GM21360 (cell line): ENCODE results near the gene TOPORS.

Experiments used
- ATAC-seq: cut with Tn5 transposase; IDR thresholded peaks from one replicate; pipeline ENCODE4 v1.9.1; 2021; ENCODE audit warnings: mild to moderate bottlenecking, moderate library complexity; ENCODE audit not compliant: unreplicated experiment

The TOPORS gene

DNA sequence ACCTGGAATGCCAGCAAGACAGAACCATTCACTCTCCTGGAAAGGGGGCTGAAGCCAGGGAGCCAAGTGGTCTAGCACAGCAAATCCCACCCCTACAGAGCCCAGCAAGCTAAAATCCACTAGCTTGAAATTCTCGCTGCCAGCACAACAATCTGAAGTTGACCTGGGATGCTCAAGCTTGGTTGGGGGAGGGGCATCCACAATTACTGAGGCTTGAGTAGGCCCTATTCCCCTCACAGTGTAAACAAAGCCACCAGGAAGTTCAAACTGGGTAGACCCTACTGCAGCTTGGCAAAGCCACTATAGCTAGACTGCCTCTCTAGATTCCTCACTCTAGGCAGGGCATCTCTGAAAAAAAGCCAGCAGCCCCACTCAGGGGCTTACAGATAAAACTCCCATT lies 43.7 kb downstream of the TOPORS start:
- ATAC-seq, result no peak

DNA sequence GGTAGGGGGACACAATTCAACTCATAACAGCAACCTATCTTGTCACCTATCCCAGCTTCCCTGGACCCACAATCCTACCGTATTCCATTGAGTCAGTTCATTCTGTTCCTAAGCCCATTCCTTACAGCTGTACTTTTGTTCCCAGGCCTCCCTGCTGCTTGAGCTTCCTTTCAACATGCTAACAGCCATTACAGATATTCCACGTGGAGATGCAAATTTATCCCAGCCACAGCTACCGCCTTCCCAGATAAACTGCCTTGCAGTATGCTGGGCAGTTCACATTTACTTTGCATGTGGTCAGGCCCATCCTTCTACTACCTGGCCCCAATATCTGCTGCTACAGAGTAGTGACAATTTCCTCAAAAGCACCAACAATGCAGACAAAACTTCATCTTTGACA lies 49.4 kb downstream of the TOPORS start:
- ATAC-seq, result no peak

DNA sequence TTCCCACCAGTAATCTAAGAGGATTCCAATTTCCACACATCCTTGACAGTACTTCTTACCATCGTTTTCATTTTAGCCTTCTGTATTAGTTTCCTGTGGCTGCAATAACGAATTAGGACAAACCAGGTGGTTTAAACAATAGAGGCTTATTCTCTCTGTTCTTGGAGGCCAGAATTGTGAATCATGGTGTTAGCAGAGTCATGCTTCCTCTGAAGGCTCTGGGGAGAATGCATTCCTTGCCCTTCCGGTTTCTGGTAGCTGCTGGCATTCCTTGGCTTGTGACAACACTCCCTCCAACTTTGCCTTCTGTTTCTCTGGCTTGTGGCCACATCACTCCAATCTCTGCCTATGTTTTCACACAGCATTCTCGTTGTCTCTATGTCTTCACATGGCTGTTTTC lies 49.9 kb downstream of the TOPORS start:
- no peak for ATAC-seq

DNA sequence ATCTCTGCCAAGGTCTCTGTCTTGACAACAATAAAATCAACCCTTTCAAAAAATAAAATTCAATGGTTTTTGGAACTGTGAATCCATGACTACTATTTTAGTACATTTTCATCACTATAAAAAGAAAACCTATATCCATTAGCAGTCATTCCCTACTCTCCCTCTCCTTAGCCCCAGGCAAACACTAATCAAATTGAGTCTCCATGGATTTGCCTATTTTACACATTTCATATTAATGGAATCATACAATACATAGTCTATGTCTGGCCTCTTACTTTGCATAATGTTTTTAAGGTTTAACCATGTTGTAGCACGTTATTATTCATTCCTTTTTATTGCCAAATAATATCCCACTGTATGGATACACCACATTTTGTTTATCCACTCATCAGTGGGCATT lies 50.5 kb downstream of the TOPORS start:
- no peak for ATAC-seq

DNA sequence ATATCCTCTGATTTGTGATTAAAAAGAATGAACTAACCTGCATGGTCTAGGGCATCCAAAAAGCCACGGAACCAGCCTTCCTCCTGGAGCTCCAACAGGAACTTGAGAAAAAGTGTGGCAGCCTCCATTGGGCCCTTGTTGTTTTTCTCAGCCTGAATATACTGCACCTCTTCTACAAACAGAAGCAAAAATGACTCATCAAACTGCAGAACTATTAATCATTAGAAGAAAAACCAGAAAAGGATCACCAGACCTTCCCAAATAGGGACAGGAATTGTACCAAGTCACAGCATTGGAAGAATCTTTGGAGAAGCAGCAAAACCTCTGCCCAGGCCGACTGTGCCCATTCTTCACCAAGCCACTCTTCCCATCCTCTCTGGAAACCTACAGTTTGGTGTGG lies 51.6 kb downstream of the TOPORS start:
- ATAC-seq, result no peak

DNA sequence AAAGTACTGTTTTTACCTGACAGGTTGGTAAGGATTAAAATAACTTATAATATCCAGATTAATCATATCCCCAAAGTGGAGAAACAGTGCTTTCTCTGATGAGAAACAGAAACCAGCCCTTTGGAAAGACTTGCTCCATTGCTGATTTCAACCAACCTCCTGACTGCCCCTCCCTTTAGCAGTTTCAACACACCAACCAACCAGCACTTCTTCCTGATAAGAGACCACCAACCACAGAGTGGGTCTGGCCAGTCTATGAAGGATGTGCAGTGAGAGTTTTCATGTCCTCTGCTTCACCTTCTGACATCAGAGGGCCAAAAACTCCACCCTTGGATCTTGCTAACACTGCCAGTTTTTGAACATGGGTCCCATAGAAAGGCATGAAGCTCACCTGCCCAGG lies 54.5 kb downstream of the TOPORS start:
- no peak for ATAC-seq

DNA sequence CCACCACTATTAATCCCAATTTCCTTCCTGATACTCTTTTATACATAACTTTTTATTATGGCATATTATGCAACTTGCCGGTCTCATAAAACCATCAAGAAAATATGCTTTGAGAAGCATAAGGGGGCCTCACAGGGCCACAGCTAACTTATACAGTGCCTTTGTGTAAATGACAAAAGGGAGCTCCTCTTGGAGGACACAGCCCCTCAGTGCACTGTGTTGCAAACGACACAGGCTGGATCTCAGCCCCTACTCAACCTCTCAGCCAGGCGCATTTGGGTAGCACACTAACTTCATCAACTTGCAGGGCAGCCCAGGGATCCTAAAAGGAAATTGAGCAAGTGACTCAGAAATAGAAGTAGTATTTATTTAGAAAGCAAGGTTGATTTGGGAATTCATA lies 61.8 kb downstream of the TOPORS start:
- no peak for ATAC-seq
